ENCODE measurements around the gene ING4.

The ING4 gene

DNA sequence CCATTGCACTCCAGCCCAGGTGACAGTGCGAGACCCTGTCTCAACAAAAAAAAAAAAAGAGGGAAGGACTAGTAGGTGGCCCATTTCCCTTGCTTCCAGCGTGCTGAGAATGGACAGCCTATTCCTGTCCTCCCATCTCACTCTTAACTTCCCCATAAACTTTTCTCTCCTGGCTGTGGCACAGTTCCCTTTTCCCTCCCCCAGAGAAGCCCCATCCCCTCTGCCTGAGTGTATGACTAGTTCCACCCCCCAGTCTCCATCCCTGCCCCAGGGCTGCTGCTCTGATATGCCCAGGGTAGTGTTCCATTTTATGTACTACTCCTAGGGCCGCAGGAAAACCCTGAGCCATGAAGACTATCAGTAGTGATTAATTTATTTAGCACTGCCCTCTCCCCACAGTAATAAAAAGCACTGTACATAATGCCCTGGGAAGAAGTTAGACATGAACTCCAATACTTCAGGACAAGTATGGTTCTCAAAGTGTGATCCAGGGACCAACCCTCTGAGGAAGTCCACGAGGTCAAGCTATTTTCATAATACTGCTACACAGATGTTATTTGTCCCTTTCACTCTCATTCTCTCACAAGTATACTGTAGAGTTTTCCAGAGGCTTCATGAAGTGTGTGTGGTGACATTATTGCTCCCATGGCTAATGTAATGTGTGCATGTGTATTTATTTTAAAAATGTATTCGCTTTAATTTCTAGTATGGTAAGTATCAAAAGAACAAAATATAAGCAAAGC lies 44.3 kb downstream of the ING4 start:
- DNase-seq (ENCODE audit: low spot score): no peak
- in situ Hi-C loops (cut with MboI; ENCODE audit: low pct_unique_long_range_greater_than_20kb, low sequenced_read_pairs, unreplicated experiment): no loop called here

GRCh38 chr12:6615802-6616201 lies 47.1 kb downstream of the ING4 start:
- in situ Hi-C loops (cut with MboI; ENCODE audit: low pct_unique_long_range_greater_than_20kb, low sequenced_read_pairs, unreplicated experiment): no loop called here
- TF ChIP-seq, protein P1, sequence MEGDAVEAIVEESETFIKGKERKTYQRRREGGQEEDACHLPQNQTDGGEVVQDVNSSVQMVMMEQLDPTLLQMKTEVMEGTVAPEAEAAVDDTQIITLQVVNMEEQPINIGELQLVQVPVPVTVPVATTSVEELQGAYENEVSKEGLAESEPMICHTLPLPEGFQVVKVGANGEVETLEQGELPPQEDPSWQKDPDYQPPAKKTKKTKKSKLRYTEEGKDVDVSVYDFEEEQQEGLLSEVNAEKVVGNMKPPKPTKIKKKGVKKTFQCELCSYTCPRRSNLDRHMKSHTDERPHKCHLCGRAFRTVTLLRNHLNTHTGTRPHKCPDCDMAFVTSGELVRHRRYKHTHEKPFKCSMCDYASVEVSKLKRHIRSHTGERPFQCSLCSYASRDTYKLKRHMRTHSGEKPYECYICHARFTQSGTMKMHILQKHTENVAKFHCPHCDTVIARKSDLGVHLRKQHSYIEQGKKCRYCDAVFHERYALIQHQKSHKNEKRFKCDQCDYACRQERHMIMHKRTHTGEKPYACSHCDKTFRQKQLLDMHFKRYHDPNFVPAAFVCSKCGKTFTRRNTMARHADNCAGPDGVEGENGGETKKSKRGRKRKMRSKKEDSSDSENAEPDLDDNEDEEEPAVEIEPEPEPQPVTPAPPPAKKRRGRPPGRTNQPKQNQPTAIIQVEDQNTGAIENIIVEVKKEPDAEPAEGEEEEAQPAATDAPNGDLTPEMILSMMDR (IDR thresholded peaks at IDR 0.05; ENCODE audit: extremely low read depth, insufficient read depth, missing control alignments): no peak
- no peak for DNase-seq (ENCODE audit: low spot score)

More for the DNA sequence above, 44.3 kb downstream of the ING4 start:
- TF ChIP-seq, protein P1 (IDR thresholded peaks at IDR 0.05; ENCODE audit: extremely low read depth, insufficient read depth, missing control alignments): no peak

DNA sequence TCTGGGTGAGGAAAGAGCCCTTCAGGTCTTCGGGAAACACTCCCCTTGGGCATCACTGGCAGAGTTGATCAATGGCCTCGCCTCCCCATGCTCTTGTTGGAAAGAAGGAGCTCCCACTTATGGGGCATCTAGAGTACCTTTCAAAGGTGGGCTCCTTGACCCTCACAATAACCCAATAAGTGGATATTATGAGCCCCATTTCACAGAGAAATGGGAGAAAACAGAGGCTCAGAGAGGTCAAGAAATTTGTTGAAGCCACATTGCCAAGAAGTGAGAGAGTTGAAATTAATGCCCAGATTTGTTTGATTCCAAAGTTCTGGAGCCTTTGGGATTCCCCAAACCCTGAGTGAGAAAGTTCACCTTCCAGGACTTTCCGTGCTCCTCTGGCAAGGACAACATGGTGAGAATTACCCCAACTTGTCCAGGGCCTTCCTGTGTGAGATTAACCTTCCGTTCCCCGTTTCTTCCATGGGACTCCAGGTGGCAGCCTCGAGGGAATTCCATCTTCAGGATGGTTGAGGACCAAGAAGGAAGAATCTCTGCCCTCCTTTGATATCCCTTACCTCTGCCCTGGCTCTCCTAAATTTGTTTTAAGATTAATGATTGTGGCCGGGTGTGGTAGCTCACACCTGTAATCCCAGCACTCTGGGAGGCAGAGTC lies 48.3 kb downstream of the ING4 start:
- TF ChIP-seq, protein P1 (IDR thresholded peaks at IDR 0.05; ENCODE audit: extremely low read depth, insufficient read depth, missing control alignments): no peak
- in situ Hi-C loops (cut with MboI; ENCODE audit: low pct_unique_long_range_greater_than_20kb, low sequenced_read_pairs, unreplicated experiment): no loop called here
- no peak for DNase-seq (ENCODE audit: low spot score)

DNA sequence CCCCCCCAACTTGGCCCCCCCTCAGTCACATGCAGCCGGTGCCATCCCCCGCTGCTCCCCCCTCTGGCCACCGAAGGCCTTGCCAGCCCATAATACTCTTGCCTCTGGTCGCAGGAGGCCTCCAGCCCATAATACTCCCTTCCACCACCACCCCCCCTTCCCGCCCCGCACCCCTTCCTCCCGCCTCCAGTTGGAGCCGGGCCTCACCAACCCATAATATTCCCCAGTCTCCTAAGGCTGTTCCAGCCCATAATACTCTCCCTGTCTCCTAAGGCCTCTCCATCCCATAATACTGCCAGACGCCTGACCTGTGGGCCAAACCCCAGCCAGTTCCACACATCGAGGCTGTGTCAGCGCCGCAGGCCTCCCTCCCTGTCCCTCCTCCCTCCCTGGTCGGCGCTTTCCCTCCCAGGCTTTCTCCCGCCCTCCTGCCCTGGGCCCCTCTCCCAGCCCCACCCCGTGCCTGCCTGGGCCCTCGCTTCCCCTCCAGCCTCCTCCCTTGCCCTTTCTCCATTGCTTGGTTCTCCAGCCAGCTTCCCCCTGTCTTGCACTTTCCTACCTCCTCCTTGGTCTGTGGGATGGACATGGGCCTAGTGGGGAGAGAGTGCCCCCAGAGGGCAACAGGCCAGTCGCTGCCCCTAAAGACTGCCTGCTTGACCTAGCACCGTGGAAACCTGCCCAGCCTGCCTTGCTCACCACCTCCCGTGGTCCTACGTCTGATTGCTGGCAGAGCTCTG lies 49.0 kb downstream of the ING4 start:
- peak; percentile 71 for DNase-seq (ENCODE audit: low spot score)
- TF ChIP-seq, protein P1 (IDR thresholded peaks at IDR 0.05; ENCODE audit: extremely low read depth, insufficient read depth, missing control alignments): peak; percentile 27
- in situ Hi-C loops (cut with MboI; ENCODE audit: low pct_unique_long_range_greater_than_20kb, low sequenced_read_pairs, unreplicated experiment): no loop called here

- TF ChIP-seq, protein P1 (IDR thresholded peaks at IDR 0.05; ENCODE audit: extremely low read depth, insufficient read depth, missing control alignments): no peak
- in situ Hi-C loops (cut with MboI; ENCODE audit: low pct_unique_long_range_greater_than_20kb, low sequenced_read_pairs, unreplicated experiment): no loop called here
- peak; percentile 57 for DNase-seq (ENCODE audit: low spot score)
Observed at GRCh38 chr12:6613015-6613775, 49.7 kb downstream of the ING4 start.

GRCh38 chr12:6612652-6613014 lies 50.3 kb downstream of the ING4 start:
- in situ Hi-C loops (cut with MboI; ENCODE audit: low pct_unique_long_range_greater_than_20kb, low sequenced_read_pairs, unreplicated experiment): no loop called here
- TF ChIP-seq, protein P1 (IDR thresholded peaks at IDR 0.05; ENCODE audit: extremely low read depth, insufficient read depth, missing control alignments): no peak
- no peak for DNase-seq (ENCODE audit: low spot score)
